Measurements from ENCODE around the gene ZFHX3.

Gene ZFHX3

DNA sequence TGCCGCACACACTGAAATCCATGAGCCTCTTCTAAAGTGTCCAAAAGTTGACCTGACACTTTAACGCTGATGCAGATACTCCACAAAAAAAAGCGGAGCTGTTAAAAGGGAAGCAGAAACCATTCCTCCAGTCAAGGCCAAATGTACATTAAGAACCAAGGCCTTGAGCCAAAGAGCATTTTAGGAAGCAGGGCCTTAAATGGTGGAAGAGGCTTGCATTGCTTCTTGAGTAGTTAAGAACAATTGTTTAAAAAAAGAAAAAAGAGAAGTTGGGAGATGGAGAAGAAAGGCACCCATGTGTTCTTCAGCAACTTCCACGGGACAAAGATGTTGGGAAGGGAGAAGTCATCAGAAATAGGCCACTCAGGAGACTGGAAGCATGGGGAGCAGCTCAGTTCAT is 6.3 kb downstream of the ZFHX3 start:
- H3K9me3 Mint-ChIP-seq (ENCODE audit: low read depth): no peaks in the 10 kb centered on the region
- peaks cover 8% of the 10 kb centered on the region for H3K4me1 Mint-ChIP-seq (ENCODE audit: low read depth)
- peaks cover 5% of the 10 kb centered on the region for H3K27me3 Mint-ChIP-seq
- H3K36me3 Mint-ChIP-seq: no peaks in the 10 kb centered on the region
- H3K4me3 Mint-ChIP-seq: no peak overlapping the region
- H3K27ac Mint-ChIP-seq: no peak overlapping the region

DNA sequence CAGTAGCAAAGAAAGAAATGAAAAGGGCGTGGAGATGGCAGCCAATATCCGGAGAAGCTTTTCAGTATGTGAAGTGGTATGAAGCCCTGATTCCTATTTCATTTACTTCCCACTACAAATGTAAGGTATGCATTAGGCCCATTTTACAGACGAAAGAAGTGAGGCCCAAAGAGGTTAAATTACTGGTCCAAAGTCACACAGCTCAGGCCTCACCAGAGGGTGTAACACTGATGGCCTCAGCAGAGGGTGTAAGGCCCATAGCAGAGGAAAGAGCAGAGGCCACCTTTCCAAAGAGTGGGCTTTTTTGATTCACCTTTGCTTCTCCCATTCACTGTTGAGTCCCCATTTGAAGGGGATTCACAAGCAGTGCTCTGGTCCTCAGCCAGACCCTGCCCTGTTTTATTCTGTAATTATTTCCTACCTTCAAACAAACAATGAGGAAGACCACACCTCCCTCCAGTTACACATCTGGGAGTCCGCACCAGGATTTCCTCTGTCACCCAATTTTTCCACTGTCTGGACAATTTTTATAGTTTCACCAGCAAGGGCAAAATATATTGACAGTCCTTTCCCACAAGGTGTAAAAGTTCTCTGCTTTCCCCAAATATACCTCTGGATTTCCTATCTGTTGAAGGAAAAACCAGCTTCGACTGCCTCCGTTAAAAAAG is 7.1 kb downstream of the ZFHX3 start:
- H3K4me1 Mint-ChIP-seq (ENCODE audit: low read depth): peaks cover 13% of the 10 kb centered on the region
- H3K27ac Mint-ChIP-seq: no peak overlapping the region
- H3K36me3 Mint-ChIP-seq: no peaks in the 10 kb centered on the region
- H3K9me3 Mint-ChIP-seq (ENCODE audit: low read depth): no peaks in the 10 kb centered on the region
- H3K4me3 Mint-ChIP-seq: no peak overlapping the region
- peaks cover 5% of the 10 kb centered on the region for H3K27me3 Mint-ChIP-seq

DNA sequence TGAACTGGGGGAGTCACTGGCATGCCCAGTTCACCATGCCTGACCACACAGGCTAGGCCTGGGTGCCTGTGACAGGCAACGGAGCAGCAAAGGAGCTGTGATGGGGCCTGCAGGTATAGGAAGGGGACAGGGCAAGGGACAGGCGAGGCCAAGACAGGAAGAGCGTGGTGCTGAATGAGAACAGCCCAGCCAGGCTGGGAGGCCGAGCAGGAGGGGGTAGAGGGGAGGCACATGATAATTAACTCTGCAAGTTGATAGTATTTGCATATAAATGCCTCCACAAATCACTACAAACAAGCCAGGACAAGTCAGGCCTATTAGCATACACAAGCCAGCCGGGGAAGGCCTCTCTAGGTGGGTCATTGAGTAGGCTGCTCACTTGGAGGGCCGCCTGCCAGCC is 7.8 kb downstream of the ZFHX3 start:
- H3K27ac Mint-ChIP-seq: no peak overlapping the region
- no peaks in the 10 kb centered on the region for H3K9me3 Mint-ChIP-seq (ENCODE audit: low read depth)
- no peak overlapping the region for H3K4me3 Mint-ChIP-seq
- H3K4me1 Mint-ChIP-seq (ENCODE audit: low read depth): peaks cover 14% of the 10 kb centered on the region
- H3K36me3 Mint-ChIP-seq: no peaks in the 10 kb centered on the region
- peaks cover 4% of the 10 kb centered on the region for H3K27me3 Mint-ChIP-seq

DNA sequence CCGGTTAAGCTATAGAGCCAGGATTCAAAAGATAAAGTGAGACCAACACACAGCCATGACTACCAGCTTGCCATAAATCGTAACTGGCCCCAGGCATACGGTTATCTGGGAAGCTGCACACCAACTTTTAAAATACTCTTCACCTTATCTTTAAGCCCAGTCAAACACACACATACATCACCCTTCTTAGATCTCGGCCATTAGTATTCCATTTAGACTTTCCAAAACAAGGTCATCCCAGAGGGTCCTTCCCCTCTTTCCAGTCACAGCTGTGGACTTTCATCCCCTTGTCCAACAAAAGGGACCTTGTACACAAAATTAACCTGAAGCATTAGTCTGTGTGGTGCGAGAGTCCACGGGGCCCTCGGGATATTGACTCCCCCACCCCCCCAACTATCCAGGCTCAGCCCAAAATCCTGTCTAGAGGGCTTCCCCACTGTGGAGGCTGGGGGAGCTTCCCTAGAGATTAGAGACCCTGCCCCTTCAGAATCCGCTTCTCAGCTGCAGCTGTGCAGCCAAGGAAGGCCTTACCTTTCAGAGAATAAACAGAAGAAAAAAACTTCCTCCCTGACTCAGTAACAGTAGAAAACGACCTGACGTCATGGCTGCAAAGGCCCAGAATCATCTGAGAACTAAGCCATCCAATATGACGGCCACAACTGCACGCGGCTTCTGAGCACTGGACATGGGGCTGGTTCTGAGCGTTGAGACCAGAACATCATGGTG is 9.9 kb downstream of the ZFHX3 start:
- Mint-ChIP-seq H3K27ac (no peak overlapping the region), H3K36me3 (no peaks in the 10 kb centered on the region), H3K27me3 (peaks cover 4% of the 10 kb centered on the region), H3K4me1 (ENCODE audit: low read depth) (peaks cover 17% of the 10 kb centered on the region), H3K9me3 (ENCODE audit: low read depth) (no peaks in the 10 kb centered on the region), H3K4me3 (no peak overlapping the region)

DNA sequence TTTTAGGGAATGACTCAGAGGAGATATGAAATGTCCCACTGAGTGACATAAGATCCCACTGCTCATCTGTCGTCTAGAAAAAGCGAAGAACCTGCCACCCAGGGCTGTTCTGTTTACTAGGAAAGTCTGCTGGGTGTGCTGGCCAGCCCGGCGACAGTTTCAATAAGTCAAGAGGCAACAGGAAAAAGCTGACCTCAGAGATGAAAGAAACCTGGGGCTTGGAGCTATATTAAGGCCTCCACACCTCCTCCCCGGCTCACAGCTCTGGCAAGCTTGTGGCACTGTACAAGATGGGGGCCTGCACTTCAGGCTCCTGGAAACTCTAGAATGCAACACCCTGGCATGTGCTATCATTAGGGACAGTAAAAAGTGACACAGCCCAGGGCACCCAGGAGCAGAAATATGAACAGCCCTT is 10.6 kb downstream of the ZFHX3 start:
- H3K27me3 Mint-ChIP-seq: peaks cover 4% of the 10 kb centered on the region
- peaks cover 17% of the 10 kb centered on the region for H3K4me1 Mint-ChIP-seq (ENCODE audit: low read depth)
- H3K36me3 Mint-ChIP-seq: no peaks in the 10 kb centered on the region
- no peak overlapping the region for H3K27ac Mint-ChIP-seq
- H3K9me3 Mint-ChIP-seq (ENCODE audit: low read depth): no peaks in the 10 kb centered on the region
- no peak overlapping the region for H3K4me3 Mint-ChIP-seq

DNA sequence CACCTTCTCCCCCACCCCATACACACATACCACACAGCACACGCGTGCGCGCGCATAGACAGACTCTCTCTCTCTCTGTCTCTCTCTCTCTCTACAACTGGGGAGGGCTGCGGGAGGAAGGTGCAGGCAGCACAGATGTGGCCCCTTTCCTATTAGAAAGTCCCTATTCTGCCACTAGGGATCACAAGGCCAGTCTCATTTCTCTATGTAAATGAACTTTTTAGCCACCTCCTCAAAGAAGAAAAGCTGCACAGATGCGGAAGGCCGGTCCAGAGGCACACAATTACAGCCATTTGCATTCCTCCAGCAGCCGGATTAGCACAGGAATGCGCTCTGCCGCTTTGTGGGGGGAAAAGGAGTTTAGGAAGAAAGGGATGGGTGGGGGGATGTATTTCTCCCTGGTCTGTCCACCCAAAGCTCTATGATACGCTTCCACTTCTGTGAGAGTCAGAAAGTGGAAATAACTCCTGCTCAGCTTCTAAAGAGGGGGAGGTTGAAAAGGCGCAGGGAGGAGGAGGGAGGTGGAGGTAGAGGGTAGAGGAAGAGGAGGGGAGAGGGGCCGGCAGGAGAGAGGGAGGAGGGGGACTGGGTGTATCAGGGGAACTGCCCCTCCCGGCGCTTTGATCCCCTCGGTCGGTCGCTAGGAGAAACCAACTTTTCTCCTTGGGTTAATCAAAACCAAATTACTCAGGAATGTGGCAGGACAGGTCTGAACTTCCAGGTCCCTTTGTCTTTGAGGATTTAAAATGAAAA is 11.7 kb downstream of the ZFHX3 start:
- H3K9me3 Mint-ChIP-seq (ENCODE audit: low read depth): no peaks in the 10 kb centered on the region
- no peak overlapping the region for H3K4me3 Mint-ChIP-seq
- peaks cover 17% of the 10 kb centered on the region for H3K4me1 Mint-ChIP-seq (ENCODE audit: low read depth)
- no peak overlapping the region for H3K27ac Mint-ChIP-seq
- no peaks in the 10 kb centered on the region for H3K36me3 Mint-ChIP-seq
- peaks cover 4% of the 10 kb centered on the region for H3K27me3 Mint-ChIP-seq

DNA sequence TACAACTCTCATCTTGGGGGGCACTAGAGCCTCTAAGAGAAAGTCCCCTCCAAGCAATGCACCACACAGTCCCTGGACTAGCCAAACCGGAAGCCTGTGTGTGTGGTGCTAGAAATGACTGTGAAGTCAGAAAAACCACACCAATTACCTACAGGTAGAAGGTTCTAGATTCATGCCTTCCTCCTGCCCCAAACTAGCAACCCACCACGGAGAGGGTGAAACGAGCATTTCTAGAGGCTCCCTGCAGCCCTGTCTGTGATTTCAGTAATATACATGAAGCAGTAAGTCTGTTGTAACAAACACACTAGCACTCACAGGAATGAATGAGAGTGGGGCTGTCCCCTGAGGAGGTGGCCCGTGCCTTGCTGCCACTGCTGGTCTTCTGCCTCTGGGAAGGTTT is 13.6 kb downstream of the ZFHX3 start:
- Mint-ChIP-seq H3K9me3 (ENCODE audit: low read depth) (no peaks in the 10 kb centered on the region), H3K27ac (no peak overlapping the region), H3K4me3 (no peak overlapping the region), H3K4me1 (ENCODE audit: low read depth) (peaks cover 17% of the 10 kb centered on the region), H3K27me3 (peaks cover 6% of the 10 kb centered on the region), H3K36me3 (no peaks in the 10 kb centered on the region)

DNA sequence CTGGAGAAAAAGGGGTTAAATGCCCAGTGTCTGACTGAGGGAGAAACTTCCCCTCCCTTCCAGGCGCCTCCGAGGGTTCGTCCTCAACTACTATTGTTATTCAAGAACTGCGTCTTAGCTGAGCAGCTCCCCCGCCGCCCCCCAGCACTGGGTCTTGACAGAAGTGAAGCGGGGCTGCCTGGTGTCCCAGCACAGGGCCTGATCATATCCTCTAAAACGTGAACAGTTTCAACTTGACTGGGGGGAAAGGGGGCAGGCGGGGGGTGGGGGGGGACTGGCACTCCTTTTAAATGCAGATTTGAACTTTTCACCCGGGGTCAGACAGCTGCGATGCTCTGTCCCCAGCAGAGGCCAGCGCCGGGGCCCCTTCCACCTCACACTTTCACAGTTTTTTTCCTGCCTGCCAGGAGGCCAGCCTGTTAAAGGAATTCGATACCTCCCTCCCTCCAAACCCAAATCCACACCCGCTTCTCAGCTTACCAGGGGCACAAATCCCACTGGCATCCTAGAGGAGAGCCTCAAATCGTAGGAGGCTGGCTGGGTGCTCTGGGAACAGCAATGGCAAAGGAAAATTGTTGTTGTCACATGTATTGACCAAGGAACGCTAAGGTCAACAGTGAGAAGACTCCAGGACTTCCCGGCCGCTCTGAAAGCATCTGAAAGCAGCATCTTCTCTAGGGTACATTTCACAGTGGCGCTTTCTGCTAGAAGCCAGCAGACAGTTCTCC is 14.5 kb downstream of the ZFHX3 start:
- H3K9me3 Mint-ChIP-seq (ENCODE audit: low read depth): no peaks in the 10 kb centered on the region
- H3K4me1 Mint-ChIP-seq (ENCODE audit: low read depth): peaks cover 17% of the 10 kb centered on the region
- H3K36me3 Mint-ChIP-seq: no peaks in the 10 kb centered on the region
- no peak overlapping the region for H3K27ac Mint-ChIP-seq
- H3K27me3 Mint-ChIP-seq: peaks cover 6% of the 10 kb centered on the region
- H3K4me3 Mint-ChIP-seq: no peak overlapping the region

DNA sequence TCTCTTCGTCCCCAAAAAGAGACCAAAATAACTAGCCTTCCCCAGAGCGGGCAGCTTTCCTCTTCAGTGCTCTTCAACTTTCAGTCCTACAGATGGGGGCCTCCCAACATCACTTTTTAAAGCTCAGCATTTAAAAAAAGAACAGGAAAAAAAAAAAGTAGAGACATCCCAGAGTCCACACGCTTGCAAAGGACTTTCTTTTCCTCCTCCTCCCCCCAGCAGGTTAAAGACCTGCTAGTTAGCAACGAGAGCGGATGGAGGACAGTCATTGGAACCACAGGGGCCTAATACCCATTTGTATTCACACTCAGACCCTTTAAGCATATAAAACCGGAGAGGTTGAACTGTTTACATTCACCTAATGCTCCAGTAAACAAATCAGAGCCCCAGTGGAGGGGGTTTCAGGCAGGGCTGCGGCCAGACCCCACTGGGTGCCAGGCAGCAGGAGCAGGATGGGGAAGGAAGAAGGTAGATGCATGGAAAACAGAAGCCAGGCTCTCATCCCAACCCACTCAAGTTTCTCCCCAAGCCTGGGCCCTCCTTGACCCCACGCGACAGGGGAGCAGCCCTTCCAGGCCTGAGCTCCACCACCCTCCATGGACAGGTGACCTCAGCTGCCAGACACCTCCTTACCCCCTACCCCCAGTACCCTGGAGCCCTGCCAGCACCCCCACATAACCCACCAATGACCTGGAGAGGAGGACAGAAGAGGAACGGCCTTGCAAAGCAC is 15.2 kb downstream of the ZFHX3 start:
- Mint-ChIP-seq H3K27me3 (peaks cover 6% of the 10 kb centered on the region), H3K27ac (no peak overlapping the region), H3K9me3 (ENCODE audit: low read depth) (no peaks in the 10 kb centered on the region), H3K4me1 (ENCODE audit: low read depth) (peaks cover 16% of the 10 kb centered on the region), H3K36me3 (no peaks in the 10 kb centered on the region), H3K4me3 (no peak overlapping the region)

DNA sequence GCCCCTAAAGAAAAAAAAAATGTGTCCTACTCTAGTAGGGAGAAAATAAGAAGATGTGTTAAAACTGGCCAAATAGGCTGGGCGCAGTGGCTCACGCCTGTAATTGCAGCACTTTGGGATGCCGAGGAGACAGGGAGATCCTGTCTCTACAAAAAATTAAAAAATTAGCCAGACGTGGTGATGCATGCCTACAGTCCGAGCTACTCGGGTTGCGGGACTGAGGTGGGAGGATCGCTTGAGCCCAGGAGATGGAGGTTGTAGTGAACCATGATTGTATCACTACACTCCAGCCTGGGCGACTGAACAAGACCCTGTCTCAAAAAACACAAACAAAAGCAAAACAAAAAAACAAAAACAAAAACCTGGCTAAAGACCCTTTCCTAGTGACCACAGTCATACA is 15.9 kb downstream of the ZFHX3 start:
- H3K27ac Mint-ChIP-seq: no peak overlapping the region
- H3K9me3 Mint-ChIP-seq (ENCODE audit: low read depth): no peaks in the 10 kb centered on the region
- H3K4me1 Mint-ChIP-seq (ENCODE audit: low read depth): peaks cover 10% of the 10 kb centered on the region
- no peaks in the 10 kb centered on the region for H3K36me3 Mint-ChIP-seq
- no peak overlapping the region for H3K4me3 Mint-ChIP-seq
- peaks cover 6% of the 10 kb centered on the region for H3K27me3 Mint-ChIP-seq

DNA sequence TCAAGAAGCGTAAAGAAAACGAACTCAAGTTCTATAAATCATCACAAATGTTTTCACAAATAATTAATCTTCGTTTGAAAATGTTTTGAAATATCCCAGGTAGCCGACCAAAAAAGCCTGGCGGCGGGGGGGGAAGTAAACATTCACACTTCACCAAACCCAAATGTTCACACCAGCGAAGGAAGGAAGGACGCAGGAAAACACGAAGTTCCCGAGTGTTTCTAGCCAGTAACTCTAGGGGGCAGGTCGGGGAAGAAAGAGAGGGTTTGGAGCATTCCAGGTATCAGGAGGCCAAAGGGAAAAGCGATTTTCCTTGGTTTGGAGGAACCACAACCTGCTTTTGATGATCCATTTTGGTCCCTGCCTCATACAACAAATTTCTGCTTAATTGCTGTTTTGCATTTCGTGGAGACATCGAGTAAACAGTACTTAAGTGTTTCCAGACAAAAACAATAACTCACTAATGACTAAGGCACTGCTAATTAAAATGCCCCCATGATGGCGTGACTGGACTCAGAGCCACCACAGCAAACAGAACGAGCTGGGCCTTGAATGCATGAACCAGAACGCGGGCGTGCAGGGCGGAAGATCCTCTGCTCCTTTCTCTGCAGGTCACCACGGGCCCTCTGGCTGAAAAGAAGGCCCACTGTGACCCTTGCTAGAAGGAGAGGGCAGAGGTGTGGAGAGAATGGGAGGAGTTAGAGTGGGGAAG is 16.6 kb downstream of the ZFHX3 start:
- Mint-ChIP-seq H3K27ac (no peak overlapping the region), H3K36me3 (no peaks in the 10 kb centered on the region), H3K4me3 (no peak overlapping the region), H3K9me3 (ENCODE audit: low read depth) (no peaks in the 10 kb centered on the region), H3K27me3 (peaks cover 6% of the 10 kb centered on the region), H3K4me1 (ENCODE audit: low read depth) (peaks cover 8% of the 10 kb centered on the region)

DNA sequence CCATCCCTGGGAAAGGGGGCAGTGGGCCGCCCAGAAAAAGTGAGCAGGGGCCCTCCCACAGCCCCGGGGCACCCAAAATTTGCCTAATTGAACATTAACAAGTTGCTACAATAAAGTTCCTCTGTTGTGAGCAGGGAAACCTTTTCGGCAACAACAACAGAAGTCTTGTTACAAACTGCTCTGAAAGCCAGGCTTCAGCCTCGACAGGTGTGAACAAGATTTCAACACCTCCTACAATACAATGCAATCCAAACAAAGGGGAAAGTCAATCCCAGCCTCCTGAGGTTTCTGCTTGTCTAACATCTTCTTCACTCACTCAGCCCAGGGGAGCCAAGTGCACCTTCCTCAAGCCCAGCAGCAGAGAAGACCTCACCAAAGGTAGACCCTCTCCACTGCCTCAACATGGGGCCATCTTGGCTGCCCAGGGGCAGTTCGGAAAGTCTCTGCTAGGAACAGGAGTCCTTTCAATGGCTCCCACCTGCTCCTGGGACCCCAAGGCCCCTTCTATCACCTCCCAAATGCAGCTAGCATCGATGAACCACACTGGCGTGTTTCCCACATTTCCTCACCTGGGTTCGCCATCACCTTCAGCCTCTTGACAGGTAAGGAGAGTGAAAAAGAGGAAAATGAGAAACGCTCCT is 19.1 kb downstream of the ZFHX3 start:
- no peaks in the 10 kb centered on the region for H3K36me3 Mint-ChIP-seq
- peaks cover 2% of the 10 kb centered on the region for H3K27me3 Mint-ChIP-seq
- no peaks in the 10 kb centered on the region for H3K4me1 Mint-ChIP-seq (ENCODE audit: low read depth)
- H3K4me3 Mint-ChIP-seq: no peak overlapping the region
- no peaks in the 10 kb centered on the region for H3K9me3 Mint-ChIP-seq (ENCODE audit: low read depth)
- no peak overlapping the region for H3K27ac Mint-ChIP-seq

DNA sequence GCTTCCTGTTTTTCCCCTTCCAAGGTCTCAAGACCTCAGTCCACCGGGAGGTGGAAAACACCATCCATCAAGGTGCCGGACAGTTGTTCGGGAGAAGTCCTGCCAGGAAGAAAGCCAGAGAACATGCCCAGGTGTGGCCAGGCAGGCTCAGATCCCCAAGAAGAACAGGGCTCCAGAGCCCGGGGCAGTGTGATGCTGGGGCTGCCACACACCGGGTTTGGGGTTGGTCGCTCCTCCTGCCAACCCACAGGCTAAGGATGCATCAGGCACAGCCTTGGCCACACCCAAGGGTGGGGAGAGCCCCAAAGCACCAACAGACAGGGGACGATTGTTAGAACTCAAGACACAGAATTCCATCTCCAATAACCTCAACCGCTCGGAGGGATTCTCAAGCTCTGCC is 19.7 kb downstream of the ZFHX3 start:
- Mint-ChIP-seq H3K4me1 (ENCODE audit: low read depth) (no peaks in the 10 kb centered on the region), H3K27ac (no peak overlapping the region), H3K4me3 (no peak overlapping the region), H3K36me3 (no peaks in the 10 kb centered on the region), H3K9me3 (ENCODE audit: low read depth) (no peaks in the 10 kb centered on the region), H3K27me3 (peaks cover 2% of the 10 kb centered on the region)

Data from activated naive CD8-positive, alpha-beta T cell (primary cell).